Ishikawa (cell line): Measurements from ENCODE around the gene SLC29A2.

Source experiments
- CEBPB ChIP-seq: IDR thresholded peaks from 2 replicates; pipeline ENCODE4 v1.6.1; 2012
- CREB1 ChIP-seq: IDR thresholded peaks from 2 replicates; pipeline ENCODE4 v1.6.1; 2012; ENCODE audit warnings: low read depth
- EGR1 ChIP-seq: IDR thresholded peaks from 2 replicates; pipeline ENCODE4 v1.6.1; 2012
- EP300 ChIP-seq: IDR thresholded peaks from 2 replicates; pipeline ENCODE4 v1.6.1; 2012; ENCODE audit warnings: borderline replicate concordance
- FOXM1 ChIP-seq: IDR thresholded peaks from 2 replicates; pipeline ENCODE4 v1.6.1; 2012; ENCODE audit warnings: low read depth, borderline replicate concordance
- MAX ChIP-seq: IDR thresholded peaks from 2 replicates; pipeline ENCODE4 v1.6.1; 2012
- NFIC ChIP-seq: IDR thresholded peaks from 2 replicates; pipeline ENCODE4 v1.6.1; 2012
- RAD21 ChIP-seq: IDR thresholded peaks from 2 replicates; pipeline ENCODE4 v1.6.1; 2012; ENCODE audit warnings: low read depth
- REST ChIP-seq: IDR thresholded peaks from 2 replicates; pipeline ENCODE4 v1.6.1; 2012; ENCODE audit warnings: low read depth, mild to moderate bottlenecking
- TAF1 ChIP-seq: IDR thresholded peaks from 2 replicates; pipeline ENCODE4 v1.6.1; 2012; ENCODE audit warnings: low read depth, mild to moderate bottlenecking
- TCF12 ChIP-seq: IDR thresholded peaks from 2 replicates; pipeline ENCODE4 v1.6.1; 2012; ENCODE audit warnings: low read depth
- TEAD4 ChIP-seq: IDR thresholded peaks from 2 replicates; pipeline ENCODE4 v1.6.1; 2012
- YY1 ChIP-seq: IDR thresholded peaks from 2 replicates; pipeline ENCODE4 v1.6.1; 2012; ENCODE audit warnings: low read depth
- ZBTB7A ChIP-seq: IDR thresholded peaks from 2 replicates; pipeline ENCODE4 v1.6.1; 2012; ENCODE audit warnings: low read depth
- TF ChIP-seq, protein P1 (sequence below): IDR thresholded peaks from 2 replicates; pipeline ENCODE4 v1.6.1; 2012

Gene SLC29A2

DNA sequence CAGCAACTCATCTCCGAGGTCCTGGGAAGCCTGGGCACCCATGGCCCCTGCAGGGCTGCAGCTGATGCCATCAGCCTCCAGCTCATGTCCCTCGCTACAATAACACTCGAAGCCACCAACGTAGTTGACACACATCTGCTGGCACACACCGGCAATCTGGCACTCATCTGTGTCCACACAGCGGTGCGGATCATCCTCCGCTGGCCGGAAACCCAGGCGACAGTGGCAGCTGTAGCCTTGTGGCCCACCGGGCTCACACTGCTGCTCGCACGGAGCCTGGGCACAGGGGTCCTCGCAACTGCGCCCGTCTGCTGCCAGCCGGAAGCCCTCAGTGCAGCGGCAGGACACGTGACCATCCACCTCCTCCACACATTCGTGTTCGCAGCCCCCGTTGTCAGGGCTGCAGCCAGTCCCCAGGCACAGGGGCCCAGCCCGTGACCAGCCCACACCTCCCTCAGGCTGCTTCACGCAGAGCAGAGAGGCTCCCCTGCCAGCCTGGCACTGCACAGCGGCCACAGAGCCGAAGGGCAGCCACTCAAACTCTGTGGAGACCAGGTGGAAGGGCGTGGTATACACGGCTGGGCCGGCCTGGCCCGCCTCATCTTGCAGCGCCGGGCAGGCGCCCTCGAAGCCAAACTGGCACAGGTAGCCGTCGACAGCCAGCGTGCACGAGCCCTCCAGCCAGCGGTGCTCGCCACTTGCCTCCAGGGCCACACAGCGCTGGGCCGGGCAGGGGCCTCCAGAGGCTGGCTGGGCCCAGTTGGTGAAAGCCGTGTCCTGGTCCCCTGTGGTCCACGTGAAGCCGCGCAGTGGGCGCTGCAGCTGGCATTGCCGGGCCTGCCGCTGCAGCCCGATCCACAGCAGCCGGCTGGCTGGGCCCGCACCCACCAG, 55.4 kb downstream of the SLC29A2 start:
- TF ChIP-seq TAF1 (no peak), ZBTB7A (no peak), EP300 (no peak), YY1 (no peak), FOXM1 (no peak), CREB1 (no peak), RAD21 (no peak), MAX (no peak), NFIC (no peak), TCF12 (no peak), TEAD4 (no peak), EGR1 (no peak), CEBPB (no peak), REST (no peak)

- TF ChIP-seq EGR1 (no peak), ZBTB7A (no peak), TAF1 (no peak), TEAD4 (no peak), RAD21 (no peak)
- TF ChIP-seq, protein P1, sequence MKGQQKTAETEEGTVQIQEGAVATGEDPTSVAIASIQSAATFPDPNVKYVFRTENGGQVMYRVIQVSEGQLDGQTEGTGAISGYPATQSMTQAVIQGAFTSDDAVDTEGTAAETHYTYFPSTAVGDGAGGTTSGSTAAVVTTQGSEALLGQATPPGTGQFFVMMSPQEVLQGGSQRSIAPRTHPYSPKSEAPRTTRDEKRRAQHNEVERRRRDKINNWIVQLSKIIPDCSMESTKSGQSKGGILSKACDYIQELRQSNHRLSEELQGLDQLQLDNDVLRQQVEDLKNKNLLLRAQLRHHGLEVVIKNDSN = no peak
Observed at GRCh38 chr11:66315498-66315885, 56.1 kb downstream of the SLC29A2 start.

GRCh38 chr11:66314561-66315497, 56.7 kb downstream of the SLC29A2 start:
- TF ChIP-seq REST = no peak
- no peak for TF ChIP-seq EP300
- no peak for TF ChIP-seq EGR1
- no peak for TF ChIP-seq ZBTB7A
- no peak for TF ChIP-seq TAF1

GRCh38 chr11:66314186-66314501, 57.4 kb downstream of the SLC29A2 start:
- TF ChIP-seq EGR1 (no peak), NFIC (no peak), FOXM1 (no peak)

- no peak for TF ChIP-seq CREB1
- no peak for TF ChIP-seq EGR1
- no peak for TF ChIP-seq TAF1
- no peak for TF ChIP-seq CEBPB
- TF ChIP-seq RAD21 = no peak
- TF ChIP-seq EP300 = no peak
- TF ChIP-seq TEAD4 = no peak
- TF ChIP-seq MAX = no peak
- no peak for TF ChIP-seq FOXM1
Observed at GRCh38 chr11:66313321-66314185, 58.0 kb downstream of the SLC29A2 start.

DNA sequence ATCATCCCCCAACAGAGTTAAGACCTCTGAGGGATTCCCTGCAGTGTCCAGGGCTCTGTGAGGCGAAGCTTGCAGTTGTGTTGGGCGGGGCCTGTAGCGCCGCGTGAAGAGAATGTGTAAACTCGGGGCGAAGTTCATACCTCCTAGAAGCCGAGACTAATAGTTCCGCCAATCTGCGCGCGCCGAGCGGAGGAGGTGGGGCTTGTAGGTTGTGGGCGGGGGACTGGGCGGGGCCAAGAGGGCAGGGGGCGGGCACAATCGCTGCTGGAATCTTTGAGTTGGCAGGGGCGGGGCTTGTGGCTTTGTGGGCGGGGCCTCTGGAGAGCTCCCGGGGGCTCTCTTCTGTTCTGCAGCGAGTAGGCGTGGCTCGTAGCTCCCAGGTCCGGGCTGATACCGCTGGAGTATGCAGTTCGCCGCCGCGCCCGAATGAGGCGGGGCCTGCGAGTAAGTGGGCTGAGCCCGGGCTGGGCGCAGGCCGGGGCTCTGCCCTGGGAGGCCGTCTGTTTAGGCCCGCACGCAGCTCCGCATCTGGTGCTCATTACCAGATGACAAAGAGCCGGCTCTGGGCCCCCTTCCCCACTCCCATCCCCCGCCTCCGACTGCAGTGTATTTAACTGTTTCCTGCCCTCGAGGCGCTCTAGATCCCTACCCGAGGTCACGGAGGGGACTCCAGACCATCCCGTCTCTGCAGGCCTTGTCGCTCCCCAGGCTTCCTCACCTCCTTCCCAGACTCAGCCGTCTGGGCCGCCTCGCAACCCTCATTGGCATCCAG, 58.8 kb downstream of the SLC29A2 start:
- TF ChIP-seq TAF1 (no peak), TCF12 (0 out of 2 replicates have a peak, but pooled peaks have one; percentile 7), MAX (peak; percentile 79), FOXM1 (no peak), ZBTB7A (no peak), EP300 (no peak)
